HT1080 (cell line): Measurements from ENCODE around the gene RAPGEF3. TPM values are rescaled to one million over a fixed set of nuclear protein-coding genes. Genes with fewer than 3 reads are reported as not detected.

ENCODE experiments used
- DNase-seq: peaks from one replicate; pipeline ENCODE4 v3.0.0-alpha.2; 2015; ENCODE audit warnings: low read depth
- total RNA-seq: library from RNA; depleted of rRNA; stranded (reverse); fragments of >200 nt; shearing (Covaris generic); gene quantifications from 2 replicates; pipeline ENCODE4 v1.2.3, GENCODE V29; 2014

The RAPGEF3 gene
- total RNA-seq, 1 experiment from 2014 or later, result 3.7 TPM

- DNase-seq, result no peak
Observed at GRCh38 chr12:47777741-47778558, 19.3 kb upstream of the RAPGEF3 start.

DNA sequence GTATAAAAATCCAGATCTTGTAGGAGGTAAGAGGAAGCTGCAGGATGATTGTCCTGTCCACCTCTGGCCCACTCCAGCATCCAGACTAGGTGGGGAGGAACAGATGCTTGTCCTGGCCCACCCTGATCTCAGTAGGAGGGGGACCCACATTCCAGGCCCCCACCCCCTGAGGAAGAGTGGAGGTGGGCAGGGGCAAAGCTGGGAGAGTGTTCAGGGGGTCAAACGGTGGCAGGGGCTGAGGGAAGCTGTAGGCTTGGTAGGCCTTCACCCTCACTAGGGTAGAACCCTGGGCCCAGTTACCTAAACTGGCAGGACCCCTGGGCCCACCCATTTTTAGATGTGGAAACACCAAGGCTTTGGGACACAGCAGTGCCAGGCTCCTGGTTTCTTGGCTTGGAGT, 18.5 kb upstream of the RAPGEF3 start:
- no peak for DNase-seq

- no peak for DNase-seq
Observed at GRCh38 chr12:47776471-47777143, 17.9 kb upstream of the RAPGEF3 start.

DNA sequence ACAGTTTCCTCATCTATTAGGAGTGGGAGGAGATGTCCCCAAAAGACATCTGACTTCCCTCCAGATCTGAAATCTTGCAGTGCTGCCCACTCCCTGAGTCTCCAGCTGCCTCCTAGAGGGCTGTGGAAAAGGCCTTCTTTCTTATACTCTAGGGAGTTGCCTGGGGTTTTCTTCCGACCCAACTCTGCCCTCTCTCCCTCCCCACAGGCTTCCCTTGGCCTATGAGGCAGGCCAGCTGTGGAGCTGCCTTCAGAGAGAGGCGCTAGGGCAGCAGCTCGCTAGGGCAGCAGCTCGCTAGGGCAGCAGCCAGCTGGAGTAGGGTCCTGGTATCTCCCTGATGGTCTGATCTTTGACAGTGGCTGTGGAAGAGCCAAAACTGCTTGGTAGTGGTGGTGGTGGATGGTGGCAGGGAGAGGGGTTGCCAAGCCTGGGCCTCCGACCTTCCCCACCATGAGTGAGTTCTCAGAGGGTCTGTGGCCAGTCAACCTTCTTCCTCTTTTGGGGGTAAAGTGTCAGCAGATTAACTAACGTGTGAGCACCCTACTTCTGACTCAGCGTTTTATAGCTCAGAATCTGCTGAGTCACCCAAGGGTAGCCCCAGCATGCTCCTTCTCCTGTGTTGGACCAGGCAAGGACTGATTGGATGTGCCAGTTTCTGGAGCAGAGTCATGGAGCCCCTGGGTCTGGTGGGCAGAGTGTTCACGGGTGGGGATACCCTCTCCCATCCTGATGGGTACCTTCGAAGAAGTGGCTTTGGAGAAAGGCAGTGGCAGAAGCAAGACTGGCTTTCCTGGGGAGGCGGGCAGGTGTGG, 16.6 kb upstream of the RAPGEF3 start:
- no peak for DNase-seq

DNA sequence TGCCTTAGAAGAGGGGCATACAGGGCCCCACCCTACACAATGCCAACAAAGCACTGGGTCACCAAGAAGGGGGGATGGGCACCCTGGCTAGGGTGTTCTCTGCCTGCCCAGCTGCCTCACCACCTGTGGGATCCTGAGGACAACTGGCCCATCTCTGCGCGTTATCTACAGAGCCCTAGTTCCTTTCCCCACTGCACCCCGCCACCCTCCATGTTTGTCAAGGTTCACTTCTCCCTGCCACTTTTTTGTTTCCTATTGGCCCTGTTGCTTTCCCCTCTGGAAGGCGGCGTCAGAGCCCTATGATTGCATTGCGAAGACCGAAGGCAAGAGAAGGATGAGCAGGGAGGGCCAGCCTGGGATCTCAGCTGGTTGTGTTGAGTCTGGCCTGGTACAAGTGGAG, 16.0 kb upstream of the RAPGEF3 start:
- no peak for DNase-seq

DNA sequence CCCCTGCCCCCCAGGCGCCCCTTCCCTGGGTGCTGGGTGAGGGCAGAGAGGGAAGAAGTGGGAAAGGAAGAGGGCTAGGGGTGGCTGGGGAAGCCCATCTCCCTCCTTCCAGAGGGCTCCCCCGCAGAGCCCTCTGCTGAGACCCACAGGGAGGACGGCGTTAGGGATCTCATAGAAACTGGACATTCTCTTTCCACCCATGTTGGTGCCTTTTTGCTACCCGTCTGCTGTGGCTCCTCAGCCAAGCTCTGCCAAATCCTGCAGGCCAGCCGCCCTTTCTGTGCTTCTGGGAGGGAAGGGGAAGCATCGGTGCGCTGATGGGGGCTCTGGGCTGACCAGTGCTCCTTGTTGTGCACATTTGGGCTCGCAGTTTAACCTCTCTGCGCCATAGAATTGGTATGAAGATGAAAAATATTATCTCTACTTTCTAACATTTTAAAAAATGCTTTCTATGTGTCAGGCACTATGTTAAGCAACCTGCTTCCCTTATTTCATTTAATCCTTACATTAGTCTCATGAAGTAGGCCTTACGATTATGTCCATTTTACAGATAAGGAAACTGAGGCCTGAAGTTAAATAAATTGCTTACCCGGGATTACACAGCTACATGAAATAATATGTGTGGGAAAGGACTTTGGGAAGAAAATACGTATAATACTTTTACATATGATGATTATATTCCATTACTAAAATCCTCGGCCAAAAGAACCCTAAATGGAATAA, 15.3 kb upstream of the RAPGEF3 start:
- no peak for DNase-seq

DNA sequence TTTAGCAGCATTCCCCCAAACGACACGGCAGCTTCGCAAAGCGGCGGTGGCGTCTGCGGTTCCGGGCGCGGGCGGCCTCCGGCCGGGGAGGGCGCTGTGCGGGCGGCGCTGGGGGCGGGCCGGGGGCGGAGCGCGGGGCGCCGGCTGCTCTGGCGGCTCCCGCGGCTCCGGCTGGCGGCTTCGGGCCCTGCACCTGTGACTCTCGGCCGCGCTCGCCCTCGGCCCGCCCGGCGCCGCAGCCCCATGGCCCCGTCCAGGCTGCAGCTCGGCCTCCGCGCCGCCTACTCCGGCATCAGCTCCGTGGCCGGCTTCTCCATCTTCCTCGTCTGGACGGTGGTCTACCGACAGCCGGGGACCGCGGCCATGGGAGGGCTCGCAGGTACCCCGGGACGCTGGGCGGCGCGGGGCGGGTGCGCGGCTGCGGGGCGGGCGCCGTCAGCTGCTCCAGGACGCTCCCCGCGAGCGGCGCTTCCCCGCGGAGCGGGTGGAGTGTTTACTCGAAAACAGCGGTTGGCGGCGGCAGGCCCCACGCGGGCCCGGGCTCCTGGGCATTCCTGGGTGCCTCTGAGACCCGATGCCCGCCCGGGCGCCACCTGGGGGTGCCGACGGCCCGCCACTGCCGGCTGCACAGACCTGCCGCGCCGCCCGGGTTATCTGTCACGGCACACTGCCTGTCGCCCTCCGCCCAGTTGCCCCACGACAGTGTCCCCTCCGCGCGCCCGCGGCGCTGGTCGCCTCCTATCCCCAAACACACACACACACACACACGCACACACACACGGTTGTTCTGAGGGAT, 14.6 kb upstream of the RAPGEF3 start, which contains the start of gene SLC48A1:
TSS of gene SLC48A1 (plus strand) at position 177 of the 796 bp plus-strand sequence. CDS start at position 244, 67 bp downstream.
- DNase-seq, result no peak

GRCh38 chr12:47772738-47773061, 14.0 kb upstream of the RAPGEF3 start:
- no peak for DNase-seq

DNA sequence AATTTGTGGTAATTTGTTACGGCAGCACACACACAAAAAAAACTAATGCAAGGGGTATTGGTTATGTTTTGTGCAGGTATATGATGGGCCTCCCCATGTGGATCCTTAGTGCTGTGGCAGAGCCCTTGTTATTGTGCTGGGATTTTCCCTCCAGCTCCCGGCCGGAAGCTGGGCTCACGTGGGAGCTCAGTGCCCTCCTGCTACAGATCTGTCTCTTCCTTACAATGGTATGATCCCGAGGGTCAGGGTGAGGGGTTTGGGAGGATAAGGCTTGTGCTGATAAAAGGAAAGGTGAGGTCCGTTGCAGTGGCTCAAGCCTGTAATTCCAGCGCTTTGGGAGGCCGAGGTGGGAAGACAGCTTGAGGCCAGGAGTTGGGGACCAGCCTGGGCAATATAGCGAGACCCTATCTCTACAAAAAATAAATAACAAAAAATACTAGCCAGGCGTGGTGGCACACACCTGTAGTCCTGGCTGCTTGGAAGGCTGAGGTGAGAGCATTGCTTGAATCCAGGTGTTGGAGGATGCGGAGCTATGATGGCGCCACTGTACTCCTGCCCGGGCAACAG, 13.5 kb upstream of the RAPGEF3 start:
- DNase-seq, result no peak

- no peak for DNase-seq
Observed at GRCh38 chr12:47771304-47771703, 12.6 kb upstream of the RAPGEF3 start.

- DNase-seq, result no peak
Observed at GRCh38 chr12:47770086-47770726, 11.5 kb upstream of the RAPGEF3 start.

DNA sequence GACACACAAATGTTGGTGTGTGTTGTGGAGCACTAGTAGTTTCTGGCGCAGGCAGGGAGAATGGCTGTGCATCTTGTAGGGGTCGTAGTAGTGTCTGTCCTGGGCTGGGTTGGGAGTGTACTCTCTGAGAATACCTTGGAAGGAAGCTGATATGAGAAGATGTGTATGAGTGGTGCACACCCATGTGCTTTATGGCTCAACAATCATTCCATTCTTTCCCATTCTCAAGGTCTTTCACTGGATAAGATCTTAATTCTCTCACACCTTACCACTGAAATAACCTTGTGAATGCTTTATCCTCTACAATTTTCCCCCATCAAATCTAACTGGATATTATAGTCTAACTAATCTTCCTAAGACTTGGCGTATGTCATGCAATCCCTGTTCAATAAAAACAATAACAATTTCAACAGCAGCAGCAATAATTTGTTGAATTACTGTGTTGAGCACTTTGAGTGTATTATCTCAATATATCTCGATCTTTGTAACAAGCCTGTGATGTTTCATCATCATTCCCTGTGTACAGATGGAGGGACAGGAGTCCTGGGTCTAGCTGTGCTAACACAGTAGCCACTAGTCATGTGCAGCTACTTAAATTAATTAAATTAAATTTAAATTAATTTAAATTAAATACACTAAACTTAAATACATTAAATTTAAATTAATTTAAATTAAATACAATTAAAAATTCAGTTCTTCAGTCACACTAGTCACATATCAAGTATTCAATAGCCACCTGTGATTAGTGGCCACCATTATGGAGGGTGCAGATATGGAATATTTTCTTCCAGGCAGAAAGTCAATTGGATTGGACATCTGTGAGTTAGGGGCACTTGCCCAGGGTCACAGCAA, 10.8 kb upstream of the RAPGEF3 start:
- no peak for DNase-seq

DNA sequence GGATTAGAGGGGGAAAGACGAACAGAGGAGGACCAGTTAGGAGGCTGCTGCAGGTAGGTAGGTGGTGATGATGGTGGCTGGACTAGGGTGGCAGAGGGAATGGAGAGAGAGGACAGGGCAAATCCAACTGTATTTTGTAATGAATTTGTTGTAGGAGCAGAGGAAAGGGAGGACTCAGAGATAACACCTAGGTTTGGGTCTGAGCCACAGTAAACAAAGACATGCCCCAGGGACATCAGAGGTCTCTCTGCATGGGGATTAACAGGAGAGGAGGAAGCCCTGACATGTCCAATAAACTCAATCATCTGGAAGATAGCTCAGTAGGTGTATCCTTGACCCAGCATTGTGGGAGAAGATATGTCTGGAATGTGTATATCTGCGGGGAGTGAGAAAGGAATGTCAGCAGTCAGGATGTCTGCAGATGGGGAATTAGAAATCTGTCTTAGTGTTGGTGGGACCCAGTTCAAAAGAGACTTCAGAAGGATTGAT, 9.7 kb upstream of the RAPGEF3 start:
- peak; percentile 69 for DNase-seq

DNA sequence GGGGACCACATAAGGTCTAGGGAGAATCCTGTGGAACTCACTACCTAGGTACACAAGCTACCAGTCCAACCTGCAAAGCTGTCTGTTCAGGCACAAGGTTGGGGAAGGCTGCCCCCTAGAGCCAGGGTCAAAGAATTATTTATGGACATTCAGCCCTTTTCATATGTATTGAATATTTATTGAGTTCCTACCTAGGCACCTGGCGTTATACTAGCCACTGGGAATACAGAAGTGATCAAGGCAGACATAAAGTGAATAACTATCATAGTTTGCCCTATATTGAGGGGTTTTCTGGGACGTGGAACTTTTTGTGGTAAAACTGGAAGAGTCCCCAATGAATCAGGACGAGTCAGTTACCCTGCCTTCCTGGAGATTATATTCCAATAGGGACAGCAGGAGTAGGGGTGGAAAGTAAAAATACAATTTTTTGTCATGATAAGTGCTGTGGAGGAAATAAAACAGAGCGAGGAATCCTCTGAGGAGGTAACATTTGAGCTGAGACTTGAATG, 8.6 kb upstream of the RAPGEF3 start:
- no peak for DNase-seq

- no peak for DNase-seq
Observed at GRCh38 chr12:47766502-47767215, 8.0 kb upstream of the RAPGEF3 start.

- no peak for DNase-seq
Observed at GRCh38 chr12:47763481-47764346, 5.0 kb upstream of the RAPGEF3 start.
